ENCODE data around the gene LGI2.
"Not testable (repeated sequence)": the region's sequence is repeated elsewhere in the genome, so short reads cannot be mapped to it uniquely, and the experiment has no call there.

Gene LGI2, protein sequence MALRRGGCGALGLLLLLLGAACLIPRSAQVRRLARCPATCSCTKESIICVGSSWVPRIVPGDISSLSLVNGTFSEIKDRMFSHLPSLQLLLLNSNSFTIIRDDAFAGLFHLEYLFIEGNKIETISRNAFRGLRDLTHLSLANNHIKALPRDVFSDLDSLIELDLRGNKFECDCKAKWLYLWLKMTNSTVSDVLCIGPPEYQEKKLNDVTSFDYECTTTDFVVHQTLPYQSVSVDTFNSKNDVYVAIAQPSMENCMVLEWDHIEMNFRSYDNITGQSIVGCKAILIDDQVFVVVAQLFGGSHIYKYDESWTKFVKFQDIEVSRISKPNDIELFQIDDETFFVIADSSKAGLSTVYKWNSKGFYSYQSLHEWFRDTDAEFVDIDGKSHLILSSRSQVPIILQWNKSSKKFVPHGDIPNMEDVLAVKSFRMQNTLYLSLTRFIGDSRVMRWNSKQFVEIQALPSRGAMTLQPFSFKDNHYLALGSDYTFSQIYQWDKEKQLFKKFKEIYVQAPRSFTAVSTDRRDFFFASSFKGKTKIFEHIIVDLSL

DNA sequence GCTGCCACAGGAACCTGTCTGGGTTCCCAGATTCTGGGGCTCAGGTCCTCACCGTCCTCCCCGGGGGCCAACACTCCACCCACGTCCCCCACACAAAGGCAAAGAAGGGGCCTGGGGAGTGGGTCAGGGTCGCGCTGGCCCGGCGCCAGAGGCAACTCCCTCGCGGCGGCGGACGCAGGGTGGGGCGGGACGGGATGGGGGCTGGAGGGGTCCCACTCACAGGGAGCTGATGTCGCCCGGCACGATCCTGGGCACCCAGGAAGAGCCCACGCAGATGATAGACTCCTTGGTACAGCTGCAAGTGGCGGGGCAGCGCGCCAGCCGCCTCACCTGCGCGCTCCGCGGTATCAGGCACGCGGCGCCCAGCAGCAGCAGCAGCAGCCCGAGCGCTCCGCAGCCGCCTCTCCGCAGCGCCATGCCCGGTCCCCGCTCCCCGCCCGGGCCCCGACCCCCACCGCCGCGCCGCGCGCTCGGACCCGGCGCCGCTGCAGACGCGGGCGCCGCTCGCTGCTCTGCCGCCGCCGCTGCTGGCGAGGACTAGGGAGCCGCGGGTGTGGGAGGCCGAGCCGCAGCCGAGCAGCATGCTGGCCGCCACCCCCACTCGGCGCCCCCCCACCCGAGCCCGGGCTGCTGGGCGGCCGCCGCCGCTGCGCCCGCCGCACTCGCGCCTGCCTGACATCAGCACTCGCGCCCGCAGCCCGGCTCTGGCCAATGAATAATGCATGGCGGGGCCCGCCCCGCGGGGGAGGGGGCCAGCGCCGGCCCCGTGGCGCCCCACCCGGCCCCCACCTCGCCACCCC is at the start of gene LGI2:
LGI2 (minus strand) TSS at position 670 of the 800 bp plus-strand sequence; CDS start at position 417, 253 bp downstream.
- no peak for DNase-seq (ENCODE audit: low read depth in 2 of 2, low spot score in 1 of 2)

GRCh38 chr4:25078523-25078922 is 47.8 kb upstream of the LGI2 start:
- no peak for DNase-seq (ENCODE audit: low read depth in 2 of 2, low spot score in 1 of 2)

DNA sequence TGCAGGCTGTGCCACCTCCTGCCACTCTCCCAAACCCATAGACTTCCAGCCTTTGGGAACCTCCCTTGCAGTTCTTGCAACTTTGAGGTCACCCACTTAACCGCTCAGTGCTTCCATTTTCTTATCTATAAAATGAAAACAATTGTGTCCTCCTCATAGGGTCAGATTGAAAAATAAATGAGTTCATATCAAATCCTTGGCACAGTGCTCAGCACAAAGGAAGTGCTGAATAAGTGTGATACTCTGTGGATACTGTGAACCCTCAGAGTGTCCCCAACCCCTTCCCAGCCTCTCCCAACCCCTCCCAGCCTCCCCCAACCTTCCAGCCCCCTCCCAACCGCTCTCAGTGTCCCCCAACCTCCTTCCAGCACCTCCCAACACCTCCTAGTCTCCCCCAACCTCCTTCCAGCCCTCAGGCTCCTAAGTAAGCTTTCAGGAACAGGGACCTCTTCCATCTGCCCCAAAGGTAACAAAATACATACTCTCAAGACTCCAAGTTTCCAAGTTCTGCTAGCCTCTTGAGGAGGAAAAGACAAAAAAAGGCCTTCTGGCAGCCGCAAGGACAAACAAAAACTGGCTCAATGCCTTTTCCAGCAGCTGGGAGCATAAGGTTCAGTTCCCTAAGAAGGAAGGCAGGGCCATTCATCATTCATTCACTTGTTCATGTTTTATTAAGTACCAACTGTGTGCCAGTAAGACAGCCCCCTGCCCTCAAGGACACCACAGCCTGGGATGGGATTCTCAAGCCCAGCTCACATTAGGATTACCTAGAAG is 46.1 kb upstream of the LGI2 start:
- no peak for DNase-seq (ENCODE audit: low read depth in 2 of 2, low spot score in 1 of 2)

DNA sequence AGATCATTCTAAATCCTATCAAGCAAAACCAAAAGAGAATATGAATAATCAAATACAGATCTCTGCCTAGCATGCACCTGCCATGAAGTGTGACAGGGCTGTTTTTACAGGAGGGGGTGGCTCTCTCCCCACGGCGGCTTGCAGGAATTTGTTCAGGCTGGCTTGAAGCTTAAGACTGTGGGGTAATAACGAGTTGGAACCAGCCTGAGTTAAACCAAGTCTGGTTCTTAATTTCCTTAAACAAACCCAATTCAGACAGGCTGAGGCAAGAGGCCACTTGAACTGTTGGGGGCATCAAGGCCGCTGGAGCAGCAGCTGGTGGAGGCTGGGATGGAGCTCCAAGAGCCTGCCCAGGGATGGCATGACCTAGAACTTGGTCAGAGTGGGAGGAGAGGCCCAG is 45.1 kb upstream of the LGI2 start:
- no peak for DNase-seq (ENCODE audit: low read depth in 2 of 2, low spot score in 1 of 2)

DNA sequence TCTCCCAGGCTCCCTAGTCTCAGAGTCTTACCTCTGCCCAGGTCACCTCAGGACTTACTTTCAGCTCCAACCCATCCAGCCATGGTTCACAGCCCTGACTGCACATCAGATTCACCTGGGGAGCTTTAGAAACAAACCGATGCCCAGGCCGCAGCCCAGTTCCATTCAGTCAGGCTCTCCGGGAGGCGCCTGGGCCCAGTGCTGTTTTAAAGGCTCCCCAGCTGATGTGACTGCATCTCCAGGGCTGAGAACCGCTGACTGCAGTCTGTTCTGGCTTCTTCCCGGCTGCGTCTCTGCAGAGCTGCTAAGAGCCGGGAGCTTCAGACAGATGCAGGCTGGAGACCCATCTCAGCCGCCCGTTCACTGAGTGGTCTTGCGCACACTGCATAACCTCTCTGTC is 44.4 kb upstream of the LGI2 start:
- no peak for DNase-seq (ENCODE audit: low read depth in 2 of 2, low spot score in 1 of 2)

GRCh38 chr4:25070545-25070944 is 39.8 kb upstream of the LGI2 start:
- DNase-seq (ENCODE audit: low read depth in 2 of 2, low spot score in 1 of 2): no peak

GRCh38 chr4:25069014-25069413 is 38.3 kb upstream of the LGI2 start:
- no peak for DNase-seq (ENCODE audit: low read depth in 2 of 2, low spot score in 1 of 2)

GRCh38 chr4:25068386-25068785 is 37.6 kb upstream of the LGI2 start:
- DNase-seq (ENCODE audit: low read depth in 2 of 2, low spot score in 1 of 2): no peak

GRCh38 chr4:25065932-25066590 is 35.3 kb upstream of the LGI2 start:
- DNase-seq (ENCODE audit: low read depth in 2 of 2, low spot score in 1 of 2): no peak

DNA sequence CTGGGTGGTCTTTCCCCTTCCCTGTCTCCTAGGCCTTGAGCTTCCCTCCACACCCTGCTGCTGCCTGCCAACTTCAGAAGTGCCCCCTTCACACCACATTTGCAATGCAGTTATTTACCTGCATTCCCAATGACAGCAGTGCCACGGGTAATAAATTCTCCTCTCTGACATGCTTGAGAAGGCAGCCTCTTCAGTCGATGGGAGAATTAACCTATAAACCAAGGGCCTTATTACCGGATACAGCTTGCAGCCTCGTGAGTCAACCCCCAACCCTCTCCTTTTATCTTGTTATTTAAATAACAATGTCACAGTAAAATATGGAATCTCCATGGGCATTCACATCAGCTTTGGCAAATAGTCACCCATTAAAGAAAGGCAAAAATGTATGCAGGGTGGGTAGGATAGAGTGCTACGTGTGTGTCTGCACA is 34.7 kb upstream of the LGI2 start:
- DNase-seq (ENCODE audit: low read depth in 2 of 2, low spot score in 1 of 2): no peak

GRCh38 chr4:25064447-25064846 is 33.7 kb upstream of the LGI2 start:
- DNase-seq (ENCODE audit: low read depth in 2 of 2, low spot score in 1 of 2): not testable (repeated sequence)

- DNase-seq (ENCODE audit: low read depth in 2 of 2, low spot score in 1 of 2): no peak
Measured at GRCh38 chr4:25063116-25063515, 32.4 kb upstream of the LGI2 start.

GRCh38 chr4:25062098-25062497 is 31.4 kb upstream of the LGI2 start:
- DNase-seq (ENCODE audit: low read depth in 2 of 2, low spot score in 1 of 2): no peak

- no peak for DNase-seq (ENCODE audit: low read depth in 2 of 2, low spot score in 1 of 2)
Measured at GRCh38 chr4:25061602-25062001, 30.9 kb upstream of the LGI2 start.

- no peak for DNase-seq (ENCODE audit: low read depth in 2 of 2, low spot score in 1 of 2)
Measured at GRCh38 chr4:25060963-25061340, 30.2 kb upstream of the LGI2 start.

DNA sequence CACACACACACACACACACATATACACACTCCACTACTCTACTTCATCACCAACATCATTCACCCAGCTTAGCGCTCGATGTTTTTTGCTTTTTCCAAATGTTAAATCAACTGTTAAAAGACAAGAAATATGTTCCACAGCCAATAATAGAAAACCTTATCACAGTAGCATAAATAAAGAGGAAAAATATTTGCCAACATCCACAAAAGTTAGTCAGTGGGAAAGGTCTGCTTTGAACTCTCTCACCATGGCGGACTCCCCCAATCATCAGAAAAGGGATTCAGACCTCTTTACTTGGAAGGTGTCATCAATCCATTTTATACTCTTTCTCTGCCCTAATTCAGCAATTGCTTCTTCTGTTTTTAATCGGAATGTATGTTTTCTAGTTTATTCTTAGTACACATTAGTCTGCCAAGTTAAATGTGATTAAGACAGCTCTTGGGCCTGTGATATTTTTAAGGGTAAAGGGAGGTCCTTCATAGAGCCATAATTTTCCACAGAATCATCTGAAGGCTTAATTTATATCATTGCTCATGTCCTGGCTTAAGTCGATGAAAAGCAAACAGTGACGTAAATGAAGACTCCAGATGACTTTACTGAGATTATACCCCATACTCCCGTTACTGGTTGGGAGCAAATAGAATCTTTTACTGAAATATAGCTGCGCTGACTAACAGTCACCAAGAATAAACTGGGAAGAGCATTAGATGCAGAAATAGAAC is 29.7 kb upstream of the LGI2 start:
- DNase-seq (ENCODE audit: low read depth in 2 of 2, low spot score in 1 of 2): no peak

DNA sequence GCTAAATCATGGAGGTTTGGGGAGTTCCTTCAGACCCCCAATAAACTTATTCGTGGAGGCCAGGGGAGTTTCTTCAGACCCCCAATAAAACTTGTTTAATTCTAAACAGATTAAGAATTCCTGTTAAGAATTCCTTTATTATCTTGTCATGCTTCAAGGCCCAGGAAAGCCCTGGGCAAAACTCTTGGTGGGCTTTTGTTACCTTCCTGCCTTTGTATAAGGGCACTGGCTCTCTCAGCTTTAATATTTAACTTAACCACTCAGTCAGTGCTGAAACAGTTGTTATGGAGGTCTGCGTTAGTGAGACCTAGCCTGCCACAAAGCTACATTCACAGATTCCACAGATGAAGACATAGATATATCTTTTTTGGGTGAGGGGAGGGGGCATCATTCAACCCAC is 29.0 kb upstream of the LGI2 start:
- no peak for DNase-seq (ENCODE audit: low read depth in 2 of 2, low spot score in 1 of 2)

DNA sequence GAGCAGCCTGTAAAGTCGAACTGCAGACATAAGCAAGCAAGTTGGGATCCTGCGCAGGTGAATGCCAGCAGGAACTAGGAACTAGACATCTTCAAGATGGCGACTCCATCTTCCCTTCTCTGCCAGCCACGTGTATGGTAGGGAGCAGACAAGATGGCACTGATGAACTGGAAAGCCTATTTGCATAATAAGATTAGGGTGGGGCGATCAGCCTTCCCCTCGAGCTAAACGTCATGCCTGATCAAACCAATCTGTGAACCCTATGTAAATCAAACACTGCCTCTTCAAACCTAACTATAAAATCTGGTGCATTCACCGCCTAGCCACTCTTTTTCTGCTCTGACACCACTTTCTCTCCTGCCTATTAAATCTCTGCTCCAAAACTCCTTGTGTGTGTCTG is 28.1 kb upstream of the LGI2 start:
- DNase-seq (ENCODE audit: low read depth in 2 of 2, low spot score in 1 of 2): no peak

- DNase-seq (ENCODE audit: low read depth in 2 of 2, low spot score in 1 of 2): no peak
Measured at GRCh38 chr4:25057299-25057698, 26.6 kb upstream of the LGI2 start.

GRCh38 chr4:25052037-25052436 is 21.3 kb upstream of the LGI2 start:
- DNase-seq (ENCODE audit: low read depth in 2 of 2, low spot score in 1 of 2): not testable (repeated sequence)
